ENCODE measurements around the gene STEAP1.

Gene STEAP1

GRCh38 chr7:90210475-90210874 is 56.2 kb downstream of the STEAP1 start:
- no peak overlapping the region for H3K27ac ChIP-seq
- H3K4me3 ChIP-seq, result no peak overlapping the region
- no peak for TF ChIP-seq CTCF (IDR thresholded peaks at IDR 0.05)
- DNase-seq (ENCODE audit: low spot score), result no peak

- no peak for DNase-seq (ENCODE audit: low spot score)
- no peak for TF ChIP-seq CTCF (IDR thresholded peaks at IDR 0.05)
- peak overlapping the region; percentile 72 to 81 for H3K27ac ChIP-seq
- H3K4me3 ChIP-seq, result peak overlapping the region; percentile 80
Observed at GRCh38 chr7:90210981-90211380, 56.7 kb downstream of the STEAP1 start.

- Histone ChIP-seq H3K27ac (peak within 1 kb of the TSS; percentile 72 to 81), H3K4me3 (peak within 1 kb of the TSS; percentile 80)
- TF ChIP-seq CTCF (IDR thresholded peaks at IDR 0.05), result peak; percentile 60
- peak; percentile 93 for DNase-seq (ENCODE audit: low spot score)
Observed at GRCh38 chr7:90211391-90212148, 57.3 kb downstream of the STEAP1 start, which contains the start of gene STEAP2. Gene STEAP2, plus strand, starts transcription at chr7:90211740. Its CDS starts 13,343 bp downstream, at chr7:90225083.

- H3K4me3 ChIP-seq, result peak overlapping the region; percentile 80
- peak overlapping the region; percentile 72 to 81 for H3K27ac ChIP-seq
- DNase-seq (ENCODE audit: low spot score), result no peak
- TF ChIP-seq CTCF (IDR thresholded peaks at IDR 0.05), result no peak
Observed at GRCh38 chr7:90212149-90212495, 57.9 kb downstream of the STEAP1 start.

- TF ChIP-seq CTCF (IDR thresholded peaks at IDR 0.05), result no peak
- no peak overlapping the region for H3K4me3 ChIP-seq
- DNase-seq (ENCODE audit: low spot score), result no peak
- H3K27ac ChIP-seq, result no peak overlapping the region
Observed at GRCh38 chr7:90213521-90213920, 59.3 kb downstream of the STEAP1 start.
